ENCODE data around the gene POC1A. TPM values are rescaled to one million over a fixed set of nuclear protein-coding genes. Genes with fewer than 3 reads are reported as not detected.
A peak's percentile ranks its signal among the peaks of the same experiment; 100 is the strongest.

Gene POC1A
- total RNA-seq, 1 experiment from 2014 or later: 35.0 TPM

- H3K36me3 ChIP-seq (ENCODE audit: low read depth): peaks cover 65% of the 10 kb centered on the region
- CTCF ChIA-PET: interaction anchor here (0.7 kb wide), 1 partner anchor 21 kb away, joined by 3 read pairs; no protein-coding TSS in a partner anchor
- no peaks in the 10 kb centered on the region for H3K27me3 ChIP-seq (ENCODE audit: insufficient read depth, low read depth)
These were observed 48.3 kb upstream of the POC1A start for GRCh38 chr3:52202384-52203077.

GRCh38 chr3:52200981-52201679 is 46.9 kb upstream of the POC1A start:
- intact Hi-C loops (cut with micrococcal nuclease; ENCODE audit: unreplicated experiment): no loop called here
- no peaks in the 10 kb centered on the region for H3K9me3 ChIP-seq (ENCODE audit: insufficient read depth, low read depth)
- H3K4me2 ChIP-seq: no peak overlapping the region
- no peak overlapping the region for H3K4me3 ChIP-seq
- H3K36me3 ChIP-seq (ENCODE audit: low read depth): peaks cover 60% of the 10 kb centered on the region
- BruUV-seq (replicated peaks): no TSS peak
- peaks cover 12% of the 10 kb centered on the region for H3F3A ChIP-seq (ENCODE audit: insufficient read depth, low read depth)
- peaks cover 25% of the 10 kb centered on the region for H3K4me1 ChIP-seq (replicated peaks; ENCODE audit: insufficient read depth)
- no peaks in the 10 kb centered on the region for H4K20me1 ChIP-seq (ENCODE audit: insufficient read depth)
- H3K79me2 ChIP-seq (ENCODE audit: low read depth): peaks cover 32% of the 10 kb centered on the region
- CTCF ChIA-PET: interaction anchor here (0.6 kb wide), 1 partner anchor 24 kb away, joined by 16 read pairs; no protein-coding TSS in a partner anchor
- H3K9me2 ChIP-seq (ENCODE audit: insufficient read depth): no peaks in the 10 kb centered on the region
- H3K27ac ChIP-seq: no peak overlapping the region
- DNase-seq: no peak
- no peaks in the 10 kb centered on the region for H3K27me3 ChIP-seq (ENCODE audit: insufficient read depth, low read depth)
- POLR2A ChIA-PET (ENCODE audit: unreplicated experiment): no interaction called here
- TF ChIP-seq CTCF (conservative IDR thresholded peaks at IDR 0.05) (no peak), EZH2 (IDR thresholded peaks at IDR 0.05; ENCODE audit: low read depth) (no peak)
- no peak overlapping the region for H2AFZ ChIP-seq

More at GRCh38 chr3:52202384-52203077, 48.3 kb upstream of the POC1A start:
- Histone ChIP-seq H3K4me1 (replicated peaks; ENCODE audit: insufficient read depth) (peaks cover 11% of the 10 kb centered on the region), H3K4me2 (no peak overlapping the region), H3K9me3 (ENCODE audit: insufficient read depth, low read depth) (no peaks in the 10 kb centered on the region), H2AFZ (no peak overlapping the region), H3F3A (ENCODE audit: insufficient read depth, low read depth) (peaks cover 9% of the 10 kb centered on the region; the same call in 1 of the 2 replicates), H3K27ac (no peak overlapping the region), H3K79me2 (ENCODE audit: low read depth) (peaks cover 32% of the 10 kb centered on the region), H4K20me1 (ENCODE audit: insufficient read depth) (no peaks in the 10 kb centered on the region), H3K4me3 (no peak overlapping the region), H3K9me2 (ENCODE audit: insufficient read depth) (no peaks in the 10 kb centered on the region)
- POLR2A ChIA-PET (ENCODE audit: unreplicated experiment): interaction anchor here (0.7 kb wide), 1 partner anchor 325 kb away, joined by 3 read pairs; no protein-coding TSS in a partner anchor
- DNase-seq: no peak
- TF ChIP-seq EZH2 (IDR thresholded peaks at IDR 0.05; ENCODE audit: low read depth) (no peak), CTCF (conservative IDR thresholded peaks at IDR 0.05) (no peak)
- no TSS peak for BruUV-seq (replicated peaks)
- intact Hi-C loops (cut with micrococcal nuclease; ENCODE audit: unreplicated experiment): no loop called here

DNA sequence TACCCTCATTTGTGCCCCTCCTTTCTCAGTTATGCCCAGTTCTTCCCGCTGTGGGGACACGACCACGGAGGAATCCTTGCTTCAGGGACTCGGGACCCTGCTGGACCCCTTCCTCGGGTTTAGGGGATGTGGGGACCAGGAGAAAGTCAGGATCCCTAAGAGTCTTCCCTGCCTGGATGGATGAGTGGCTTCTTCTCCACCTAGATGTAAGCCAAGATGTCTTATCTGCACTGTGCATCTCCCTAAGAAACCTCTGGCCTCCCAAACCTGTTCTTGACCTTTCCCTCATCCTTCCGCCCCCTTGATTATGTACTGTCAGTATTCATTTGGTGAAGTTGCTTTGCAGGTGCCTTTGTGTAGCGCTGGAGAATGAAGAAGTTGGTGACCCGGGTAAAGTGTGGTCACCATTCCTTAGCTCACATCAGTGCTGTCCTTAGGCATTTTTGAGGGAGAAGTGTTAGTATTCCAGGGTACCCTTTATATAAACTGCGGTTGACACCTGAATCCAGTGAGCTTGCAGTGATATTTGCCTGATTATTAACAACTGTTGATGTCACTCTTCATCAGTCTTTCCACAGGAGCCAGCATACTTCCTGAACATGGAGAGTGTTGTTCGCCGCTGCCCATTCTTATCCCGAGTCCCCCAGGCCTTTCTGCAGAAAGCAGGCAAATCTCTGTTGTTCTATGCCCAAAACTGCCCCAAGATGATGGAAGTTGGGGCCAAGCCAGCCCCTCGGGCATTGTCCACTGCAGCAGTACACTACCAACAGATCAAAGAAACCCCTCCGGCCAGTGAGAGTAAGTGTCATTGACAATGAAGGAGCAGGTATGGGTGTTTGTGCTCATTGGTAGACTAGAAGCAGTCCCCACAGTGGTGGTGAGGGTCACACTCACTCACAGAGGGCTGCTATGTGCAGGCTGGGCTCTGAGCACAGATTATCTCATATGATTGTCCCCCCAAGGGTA is 44.7 kb upstream of the POC1A start:
- Histone ChIP-seq H3K4me1 (replicated peaks; ENCODE audit: insufficient read depth) (peaks cover 25% of the 10 kb centered on the region), H3K36me3 (ENCODE audit: low read depth) (peaks cover 38% of the 10 kb centered on the region), H4K20me1 (ENCODE audit: insufficient read depth) (no peaks in the 10 kb centered on the region), H3K4me2 (peak overlapping the region; percentile 97), H3K4me3 (peak overlapping the region; percentile 93), H3F3A (ENCODE audit: insufficient read depth, low read depth) (peaks cover 18% of the 10 kb centered on the region), H3K9me3 (ENCODE audit: insufficient read depth, low read depth) (no peaks in the 10 kb centered on the region), H3K79me2 (ENCODE audit: low read depth) (peaks cover 32% of the 10 kb centered on the region), H3K27ac (no peak overlapping the region), H3K9me2 (ENCODE audit: insufficient read depth) (no peaks in the 10 kb centered on the region), H3K27me3 (ENCODE audit: insufficient read depth, low read depth) (no peaks in the 10 kb centered on the region), H2AFZ (peak overlapping the region; percentile 78)
- ChIA-PET POLR2A (ENCODE audit: unreplicated experiment) (interaction anchor here (0.7 kb wide), 1 partner anchor 20 kb away, joined by 6 read pairs; no protein-coding TSS in a partner anchor), CTCF (no interaction called here)
- TSS peak; percentile 57 for BruUV-seq (replicated peaks)
- TF ChIP-seq CTCF (conservative IDR thresholded peaks at IDR 0.05): no peak
- TF ChIP-seq EZH2 (IDR thresholded peaks at IDR 0.05; ENCODE audit: low read depth): no peak
- intact Hi-C loops (cut with micrococcal nuclease; ENCODE audit: unreplicated experiment): loop anchor here (1.0 kb wide), 1 partner anchor 46 kb away; no protein-coding TSS in a partner anchor
- DNase-seq: no peak

Data from PC-9 (cell line).